Measurements from ENCODE around the gene COG7.

Gene COG7

GRCh38 chr16:23434380-23434779, 18.6 kb downstream of the COG7 start:
- peaks cover 17 to 45% of the 10 kb centered on the region in 2 donors for H3K36me3 ChIP-seq (ENCODE audit: control insufficient read depth in 1 of 2, insufficient read depth in 2 of 2, low read length in 2 of 2)
- H3K4me1 ChIP-seq (ENCODE audit: control insufficient read depth in 1 of 2, insufficient read depth in 2 of 2, low read length in 2 of 2): no peaks in the 10 kb centered on the region
- H3K27ac ChIP-seq (ENCODE audit: low read length): no peak overlapping the region
- no peaks in the 10 kb centered on the region for H3K27me3 ChIP-seq (ENCODE audit: low read depth, low read length)
- no peaks in the 10 kb centered on the region for H3K9me3 ChIP-seq (ENCODE audit: control insufficient read depth in 1 of 2, low read length in 2 of 2)
- H3K4me3 ChIP-seq (ENCODE audit: low read depth in 1 of 2, low read length in 2 of 2): no peak overlapping the region

- no peak overlapping the region for H3K27ac ChIP-seq (ENCODE audit: low read length)
- H3K4me3 ChIP-seq (ENCODE audit: low read depth in 1 of 2, low read length in 2 of 2): no peak overlapping the region
- no peaks in the 10 kb centered on the region for H3K4me1 ChIP-seq (ENCODE audit: control insufficient read depth in 1 of 2, insufficient read depth in 2 of 2, low read length in 2 of 2)
- H3K9me3 ChIP-seq (ENCODE audit: control insufficient read depth in 1 of 2, low read length in 2 of 2): no peaks in the 10 kb centered on the region
- no peaks in the 10 kb centered on the region for H3K27me3 ChIP-seq (ENCODE audit: low read depth, low read length)
- H3K36me3 ChIP-seq (ENCODE audit: control insufficient read depth in 1 of 2, insufficient read depth in 2 of 2, low read length in 2 of 2): peaks cover 17 to 43% of the 10 kb centered on the region in 2 donors
Measured at GRCh38 chr16:23433261-23433920, 19.6 kb downstream of the COG7 start.

GRCh38 chr16:23432176-23433128, 20.5 kb downstream of the COG7 start:
- Histone ChIP-seq H3K27ac (ENCODE audit: low read length) (no peak overlapping the region), H3K4me1 (ENCODE audit: control insufficient read depth in 1 of 2, insufficient read depth in 2 of 2, low read length in 2 of 2) (no peaks in the 10 kb centered on the region), H3K9me3 (ENCODE audit: control insufficient read depth in 1 of 2, low read length in 2 of 2) (no peaks in the 10 kb centered on the region), H3K27me3 (ENCODE audit: low read depth, low read length) (no peaks in the 10 kb centered on the region), H3K4me3 (ENCODE audit: low read depth in 1 of 2, low read length in 2 of 2) (no peak overlapping the region), H3K36me3 (ENCODE audit: control insufficient read depth in 1 of 2, insufficient read depth in 2 of 2, low read length in 2 of 2) (peaks cover 17 to 40% of the 10 kb centered on the region in 2 donors)

- Histone ChIP-seq H3K4me3 (ENCODE audit: low read depth in 1 of 2, low read length in 2 of 2) (no peak overlapping the region), H3K36me3 (ENCODE audit: control insufficient read depth in 1 of 2, insufficient read depth in 2 of 2, low read length in 2 of 2) (peaks cover 10 to 26% of the 10 kb centered on the region in 2 donors), H3K27me3 (ENCODE audit: low read depth, low read length) (no peaks in the 10 kb centered on the region), H3K9me3 (ENCODE audit: control insufficient read depth in 1 of 2, low read length in 2 of 2) (no peaks in the 10 kb centered on the region), H3K4me1 (ENCODE audit: control insufficient read depth in 1 of 2, insufficient read depth in 2 of 2, low read length in 2 of 2) (peaks cover 4% of the 10 kb centered on the region in 2 donors), H3K27ac (ENCODE audit: low read length) (no peak overlapping the region)
Measured at GRCh38 chr16:23428351-23428750, 24.6 kb downstream of the COG7 start.

GRCh38 chr16:23424292-23424958, 28.6 kb downstream of the COG7 start:
- Histone ChIP-seq H3K27ac (ENCODE audit: low read length) (peak overlapping the region; percentile 81), H3K36me3 (ENCODE audit: control insufficient read depth in 1 of 2, insufficient read depth in 2 of 2, low read length in 2 of 2) (peaks cover 0 to 2% of the 10 kb centered on the region in 2 donors), H3K4me3 (ENCODE audit: low read depth in 1 of 2, low read length in 2 of 2) (peak overlapping the region in 1 of 2 donors; percentile 22), H3K27me3 (ENCODE audit: low read depth, low read length) (no peaks in the 10 kb centered on the region), H3K9me3 (ENCODE audit: control insufficient read depth in 1 of 2, low read length in 2 of 2) (no peaks in the 10 kb centered on the region), H3K4me1 (ENCODE audit: control insufficient read depth in 1 of 2, insufficient read depth in 2 of 2, low read length in 2 of 2) (peaks cover 4% of the 10 kb centered on the region in 2 donors)

- Histone ChIP-seq H3K4me1 (ENCODE audit: control insufficient read depth in 1 of 2, insufficient read depth in 2 of 2, low read length in 2 of 2) (peaks cover 4% of the 10 kb centered on the region in 2 donors), H3K4me3 (ENCODE audit: low read depth in 1 of 2, low read length in 2 of 2) (peak overlapping the region in 1 of 2 donors; percentile 35), H3K9me3 (ENCODE audit: control insufficient read depth in 1 of 2, low read length in 2 of 2) (no peaks in the 10 kb centered on the region), H3K27me3 (ENCODE audit: low read depth, low read length) (no peaks in the 10 kb centered on the region), H3K27ac (ENCODE audit: low read length) (peak overlapping the region; percentile 81), H3K36me3 (ENCODE audit: control insufficient read depth in 1 of 2, insufficient read depth in 2 of 2, low read length in 2 of 2) (peaks cover 0 to 3% of the 10 kb centered on the region in 2 donors)
Measured at GRCh38 chr16:23423496-23424049, 29.4 kb downstream of the COG7 start.

GRCh38 chr16:23420011-23420410, 33.0 kb downstream of the COG7 start:
- no peaks in the 10 kb centered on the region for H3K9me3 ChIP-seq (ENCODE audit: control insufficient read depth in 1 of 2, low read length in 2 of 2)
- peaks cover 11 to 34% of the 10 kb centered on the region in 2 donors for H3K36me3 ChIP-seq (ENCODE audit: control insufficient read depth in 1 of 2, insufficient read depth in 2 of 2, low read length in 2 of 2)
- H3K27me3 ChIP-seq (ENCODE audit: low read depth, low read length): no peaks in the 10 kb centered on the region
- H3K27ac ChIP-seq (ENCODE audit: low read length): peak overlapping the region; percentile 28
- H3K4me1 ChIP-seq (ENCODE audit: control insufficient read depth in 1 of 2, insufficient read depth in 2 of 2, low read length in 2 of 2): peaks cover 4% of the 10 kb centered on the region in 2 donors
- H3K4me3 ChIP-seq (ENCODE audit: low read depth in 1 of 2, low read length in 2 of 2): no peak overlapping the region

GRCh38 chr16:23416816-23417215, 36.2 kb downstream of the COG7 start:
- H3K4me1 ChIP-seq (ENCODE audit: control insufficient read depth in 1 of 2, insufficient read depth in 2 of 2, low read length in 2 of 2): no peaks in the 10 kb centered on the region
- H3K9me3 ChIP-seq (ENCODE audit: control insufficient read depth in 1 of 2, low read length in 2 of 2): no peaks in the 10 kb centered on the region
- no peak overlapping the region for H3K4me3 ChIP-seq (ENCODE audit: low read depth in 1 of 2, low read length in 2 of 2)
- H3K27ac ChIP-seq (ENCODE audit: low read length): no peak overlapping the region
- H3K27me3 ChIP-seq (ENCODE audit: low read depth, low read length): no peaks in the 10 kb centered on the region
- H3K36me3 ChIP-seq (ENCODE audit: control insufficient read depth in 1 of 2, insufficient read depth in 2 of 2, low read length in 2 of 2): peaks cover 30 to 63% of the 10 kb centered on the region in 2 donors

GRCh38 chr16:23414731-23415130, 38.3 kb downstream of the COG7 start:
- no peaks in the 10 kb centered on the region for H3K4me1 ChIP-seq (ENCODE audit: control insufficient read depth in 1 of 2, insufficient read depth in 2 of 2, low read length in 2 of 2)
- H3K27me3 ChIP-seq (ENCODE audit: low read depth, low read length): no peaks in the 10 kb centered on the region
- no peak overlapping the region for H3K27ac ChIP-seq (ENCODE audit: low read length)
- H3K4me3 ChIP-seq (ENCODE audit: low read depth in 1 of 2, low read length in 2 of 2): no peak overlapping the region
- H3K9me3 ChIP-seq (ENCODE audit: control insufficient read depth in 1 of 2, low read length in 2 of 2): no peaks in the 10 kb centered on the region
- H3K36me3 ChIP-seq (ENCODE audit: control insufficient read depth in 1 of 2, insufficient read depth in 2 of 2, low read length in 2 of 2): peaks cover 41 to 77% of the 10 kb centered on the region in 2 donors

GRCh38 chr16:23410176-23410575, 42.8 kb downstream of the COG7 start:
- no peaks in the 10 kb centered on the region for H3K27me3 ChIP-seq (ENCODE audit: low read depth, low read length)
- no peak overlapping the region for H3K4me3 ChIP-seq (ENCODE audit: low read depth in 1 of 2, low read length in 2 of 2)
- H3K27ac ChIP-seq (ENCODE audit: low read length): no peak overlapping the region
- peaks cover 0 to 8% of the 10 kb centered on the region in 2 donors for H3K4me1 ChIP-seq (ENCODE audit: control insufficient read depth in 1 of 2, insufficient read depth in 2 of 2, low read length in 2 of 2)
- peaks cover 46 to 67% of the 10 kb centered on the region in 2 donors for H3K36me3 ChIP-seq (ENCODE audit: control insufficient read depth in 1 of 2, insufficient read depth in 2 of 2, low read length in 2 of 2)
- no peaks in the 10 kb centered on the region for H3K9me3 ChIP-seq (ENCODE audit: control insufficient read depth in 1 of 2, low read length in 2 of 2)

GRCh38 chr16:23409522-23409921, 43.5 kb downstream of the COG7 start:
- Histone ChIP-seq H3K27ac (ENCODE audit: low read length) (no peak overlapping the region), H3K9me3 (ENCODE audit: control insufficient read depth in 1 of 2, low read length in 2 of 2) (no peaks in the 10 kb centered on the region), H3K4me1 (ENCODE audit: control insufficient read depth in 1 of 2, insufficient read depth in 2 of 2, low read length in 2 of 2) (peaks cover 0 to 11% of the 10 kb centered on the region in 2 donors), H3K4me3 (ENCODE audit: low read depth in 1 of 2, low read length in 2 of 2) (no peak overlapping the region), H3K27me3 (ENCODE audit: low read depth, low read length) (no peaks in the 10 kb centered on the region), H3K36me3 (ENCODE audit: control insufficient read depth in 1 of 2, insufficient read depth in 2 of 2, low read length in 2 of 2) (peaks cover 45 to 62% of the 10 kb centered on the region in 2 donors)
